HG03060 (cell line): ENCODE measurements around the gene FNDC3B.

Source experiments
- ATAC-seq: cut with Tn5 transposase; IDR thresholded peaks from one replicate; pipeline ENCODE4 v1.9.1; 2021; ENCODE audit warnings: low read depth, moderate number of reproducible peaks; ENCODE audit not compliant: unreplicated experiment

Gene FNDC3B

DNA sequence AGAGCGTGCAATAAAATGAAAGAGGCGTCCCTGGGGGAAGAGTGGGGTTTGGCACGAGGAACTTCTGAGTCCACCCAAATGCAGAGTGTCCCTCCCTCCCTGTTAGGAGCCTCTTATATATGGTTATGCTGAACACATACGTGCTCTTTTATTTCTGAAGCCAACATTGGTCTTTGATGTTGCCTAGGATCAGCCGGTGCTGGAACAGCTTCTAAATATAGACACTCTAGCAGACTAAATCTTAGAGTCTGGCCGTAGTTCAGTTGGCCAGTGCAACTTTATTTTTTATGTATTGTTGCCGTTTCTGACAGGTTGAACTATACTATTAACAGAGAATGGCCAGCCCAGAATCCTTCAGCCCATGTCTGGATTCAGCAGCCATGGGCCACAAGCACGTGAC is 280.2 kb downstream of the FNDC3B start:
- ATAC-seq, result no peak

DNA sequence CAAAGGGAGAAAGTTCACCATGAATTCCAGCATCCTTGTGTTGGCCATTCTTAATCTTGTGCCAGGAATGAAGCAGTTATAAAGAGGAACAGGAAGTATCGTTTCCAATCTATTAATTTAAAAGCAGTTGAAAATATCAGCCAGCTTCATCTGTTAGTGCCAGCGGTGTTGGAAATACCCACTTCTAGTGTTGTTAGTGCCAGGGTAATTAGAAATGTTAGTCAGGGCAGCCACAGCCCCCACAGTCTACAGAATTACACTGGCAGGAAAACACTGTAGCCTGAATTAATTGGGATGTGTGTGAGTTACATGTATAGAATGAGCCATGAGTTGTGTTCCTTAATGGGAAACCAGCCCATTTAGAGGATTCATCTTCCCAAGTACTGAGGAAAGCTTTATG is 281.1 kb downstream of the FNDC3B start:
- no peak for ATAC-seq

DNA sequence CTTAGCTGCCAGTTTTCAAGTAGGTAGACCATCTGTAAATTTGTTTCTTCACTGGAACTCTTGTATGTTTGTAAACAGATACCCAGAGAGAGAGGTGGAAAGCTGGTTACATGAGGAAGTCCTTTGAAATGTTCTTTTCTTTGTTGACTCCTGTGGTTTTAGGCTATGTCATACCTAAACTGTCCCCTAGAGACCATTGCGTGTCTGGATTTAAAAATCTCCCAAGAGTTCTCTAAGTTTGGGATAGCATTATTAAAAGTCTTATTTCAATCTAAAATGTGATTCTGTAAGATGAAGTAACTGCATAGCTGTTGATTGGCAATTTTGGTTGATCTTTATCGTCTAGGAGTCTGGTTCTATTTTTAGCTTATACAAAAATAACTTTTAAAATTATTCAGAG is 281.7 kb downstream of the FNDC3B start:
- no peak for ATAC-seq

DNA sequence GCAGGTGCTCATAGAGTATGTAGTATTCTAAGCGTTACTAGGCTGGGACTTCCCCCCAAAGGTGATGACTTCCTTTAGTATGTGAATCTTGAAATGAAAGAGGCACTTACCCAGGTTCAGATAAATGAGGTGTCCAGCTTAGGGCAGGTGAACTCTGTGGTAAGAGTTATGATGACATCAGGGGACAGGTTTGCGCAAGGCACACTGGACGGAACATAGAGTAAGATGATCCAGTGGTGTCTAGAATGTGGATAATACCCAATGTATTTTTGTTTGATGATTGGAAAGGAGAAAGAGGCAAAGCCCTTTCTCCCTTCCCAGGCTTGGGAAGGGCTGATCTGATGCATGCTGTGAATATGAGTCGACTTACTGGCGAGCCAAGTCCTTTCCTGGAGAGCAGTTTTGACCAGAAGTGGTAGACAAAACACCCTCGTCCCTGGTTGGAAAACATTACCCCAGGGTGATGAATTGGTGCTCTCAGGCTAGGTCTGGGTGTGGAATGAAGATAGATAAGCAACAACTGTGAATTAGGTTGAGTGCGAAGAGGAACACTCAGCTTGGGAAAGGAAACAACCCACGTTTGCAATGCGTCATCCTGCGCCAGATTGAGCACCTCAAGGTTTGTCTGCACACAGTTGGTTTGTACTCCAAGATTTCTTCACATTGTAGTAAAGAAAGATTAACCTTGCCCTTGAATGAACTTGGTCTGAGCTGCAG is 284.7 kb downstream of the FNDC3B start:
- ATAC-seq, result no peak

DNA sequence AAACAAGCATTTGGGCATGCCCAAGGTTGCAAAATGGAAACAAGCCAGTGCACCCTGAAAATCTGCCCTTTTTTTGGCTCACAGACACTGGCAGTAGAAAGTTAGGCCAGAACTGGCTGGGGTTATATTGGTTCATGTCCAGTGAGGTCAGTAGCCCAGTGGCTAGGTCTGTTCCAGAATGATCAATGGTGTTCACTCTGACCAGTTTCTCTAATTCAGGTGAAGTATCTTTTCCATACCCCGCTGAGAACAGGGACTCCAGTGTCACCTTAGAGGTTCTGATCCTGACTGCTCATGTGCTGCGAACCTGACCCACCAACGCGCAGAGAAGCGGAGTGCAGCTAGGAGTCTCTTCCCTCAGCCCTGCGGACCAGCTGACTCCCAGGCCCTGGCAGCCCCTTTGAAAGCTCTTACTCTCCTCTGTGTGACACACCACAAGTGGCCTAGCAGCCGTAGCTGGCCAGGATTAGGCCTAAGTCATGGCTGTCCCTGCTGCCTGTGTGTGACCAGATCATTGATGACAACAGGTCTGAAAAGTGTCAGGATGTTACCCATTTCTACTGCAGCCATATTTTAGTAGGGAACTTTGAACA is 285.3 kb downstream of the FNDC3B start:
- ATAC-seq, result no peak

DNA sequence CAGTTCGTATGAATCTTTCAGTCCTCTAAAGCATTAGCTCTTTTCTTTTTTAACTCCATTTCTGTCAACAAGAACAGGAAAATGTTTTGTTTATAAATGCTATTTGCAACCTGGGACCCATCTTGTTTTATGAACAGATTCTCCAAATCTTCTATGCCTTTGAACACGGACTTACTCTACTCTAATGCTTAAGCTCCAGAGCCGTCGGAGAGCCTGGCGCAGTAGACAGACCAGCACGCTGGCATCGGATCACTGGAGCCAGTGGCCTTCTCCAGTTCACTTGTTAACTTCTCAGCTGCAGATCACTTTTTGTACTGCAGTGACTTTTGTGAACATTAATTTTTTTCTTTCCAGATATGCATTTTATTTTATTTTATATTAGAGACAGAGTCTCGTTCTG is 286.1 kb downstream of the FNDC3B start:
- ATAC-seq, result no peak

DNA sequence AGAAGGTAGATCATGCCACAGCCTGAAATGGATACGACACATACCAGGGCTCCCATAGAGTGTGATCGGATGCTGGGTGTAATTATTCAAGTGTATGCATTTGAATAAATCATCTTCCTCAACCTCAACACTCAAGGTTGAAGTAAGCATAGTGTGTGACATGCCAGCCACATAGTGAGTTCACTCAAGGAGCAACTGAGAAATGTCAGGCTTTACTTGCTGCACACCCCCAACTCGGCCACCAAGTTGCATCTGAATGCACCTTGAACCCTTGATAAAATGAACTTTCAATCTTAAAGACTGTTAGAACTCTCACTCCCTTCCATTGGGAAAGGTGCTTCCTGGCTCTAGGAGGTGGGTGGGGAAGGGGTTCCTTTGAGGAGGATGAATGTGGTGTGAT is 287.6 kb downstream of the FNDC3B start:
- ATAC-seq, result no peak

DNA sequence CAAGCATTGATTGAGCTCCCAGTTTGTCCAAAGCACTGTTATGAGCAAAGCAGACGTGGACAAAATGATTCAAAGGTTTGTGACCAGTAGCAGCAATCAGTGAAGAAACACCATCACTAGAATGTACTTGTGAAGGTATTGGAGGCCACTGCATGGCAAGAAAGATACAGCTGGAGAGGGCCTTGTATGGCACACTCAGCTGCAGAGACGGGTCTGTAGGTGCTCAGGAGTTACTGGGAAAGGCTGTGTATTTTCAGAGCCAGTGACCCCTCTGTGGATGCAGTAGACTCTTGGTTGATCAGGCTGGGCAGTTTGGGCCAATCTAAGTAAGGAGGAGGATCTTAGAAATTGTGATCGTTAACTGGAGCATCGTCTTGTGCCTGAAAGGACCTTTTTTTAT is 288.9 kb downstream of the FNDC3B start:
- ATAC-seq, result no peak

DNA sequence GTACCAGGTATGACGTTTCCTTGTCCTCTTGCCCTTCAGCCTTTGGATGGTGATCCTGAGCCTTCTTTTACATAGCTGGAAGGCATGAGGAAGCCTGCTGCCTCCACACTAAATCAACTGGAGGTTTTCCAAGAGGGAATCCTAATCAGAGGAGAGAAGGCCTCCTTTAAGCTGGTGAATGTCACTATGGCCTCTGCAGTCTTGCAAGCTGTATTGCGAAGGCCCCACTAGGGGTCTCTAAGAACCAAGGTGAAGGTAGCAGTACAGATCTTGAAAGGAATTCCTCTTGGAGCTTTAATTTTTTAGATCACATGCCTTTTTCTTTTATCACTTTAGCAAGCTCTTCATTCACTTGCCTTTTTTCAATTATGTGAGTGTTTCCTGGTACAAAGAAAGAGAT is 289.7 kb downstream of the FNDC3B start:
- ATAC-seq, result no peak

DNA sequence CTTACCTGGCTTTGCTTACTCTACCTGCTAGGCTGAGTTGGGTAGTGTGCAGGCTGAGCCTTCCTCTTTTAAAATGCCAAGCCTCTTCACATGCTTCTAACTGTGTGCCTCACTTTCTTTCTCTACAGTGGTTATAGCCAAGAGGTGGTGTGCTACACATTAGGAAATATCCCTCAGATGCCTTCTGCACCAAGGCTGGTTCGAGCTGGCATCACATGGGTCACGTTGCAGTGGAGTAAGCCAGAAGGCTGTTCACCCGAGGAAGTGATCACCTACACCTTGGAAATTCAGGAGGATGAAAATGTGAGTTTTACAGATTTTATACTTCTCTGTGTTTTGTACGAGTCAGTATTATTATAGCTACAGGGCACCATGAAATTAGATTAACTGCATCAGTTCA is 291.0 kb downstream of the FNDC3B start:
- no peak for ATAC-seq

DNA sequence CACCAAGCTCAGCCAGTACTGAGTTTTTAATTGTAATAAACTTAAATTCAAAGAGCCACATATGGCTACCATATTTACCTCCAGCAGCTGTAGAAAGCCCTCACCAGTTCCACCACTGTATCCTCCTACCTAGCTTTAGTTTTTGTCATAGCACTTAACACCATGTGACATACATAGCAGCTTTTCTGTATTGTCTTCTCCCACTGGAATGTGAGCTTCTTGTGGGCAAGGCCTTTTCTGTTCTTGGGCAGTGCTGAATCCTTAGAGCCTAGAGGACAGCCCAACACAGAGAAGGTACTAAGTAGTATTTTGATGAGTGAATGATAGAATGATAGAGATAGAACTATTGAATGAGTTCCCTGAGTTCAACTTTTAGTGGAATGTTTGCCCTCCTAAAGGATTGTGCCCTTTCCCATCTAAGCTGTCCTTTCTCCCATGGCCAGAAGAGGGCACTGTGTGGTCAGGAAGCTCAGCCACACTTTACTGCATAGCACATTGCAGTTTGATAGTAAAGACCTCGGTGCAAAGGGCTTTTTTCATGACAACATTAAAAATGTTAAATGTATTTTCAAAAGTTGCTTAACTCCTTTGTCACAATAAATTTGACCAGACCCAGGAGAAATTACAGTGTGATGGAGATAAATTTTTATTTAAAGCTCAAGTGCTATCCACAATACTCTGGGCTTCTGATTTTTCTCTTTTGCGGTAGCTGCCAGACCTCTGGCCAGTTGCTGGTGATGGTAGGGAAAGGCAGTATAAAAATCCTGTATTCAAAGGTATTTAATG is 293.1 kb downstream of the FNDC3B start:
- peak; percentile 60 for ATAC-seq

DNA sequence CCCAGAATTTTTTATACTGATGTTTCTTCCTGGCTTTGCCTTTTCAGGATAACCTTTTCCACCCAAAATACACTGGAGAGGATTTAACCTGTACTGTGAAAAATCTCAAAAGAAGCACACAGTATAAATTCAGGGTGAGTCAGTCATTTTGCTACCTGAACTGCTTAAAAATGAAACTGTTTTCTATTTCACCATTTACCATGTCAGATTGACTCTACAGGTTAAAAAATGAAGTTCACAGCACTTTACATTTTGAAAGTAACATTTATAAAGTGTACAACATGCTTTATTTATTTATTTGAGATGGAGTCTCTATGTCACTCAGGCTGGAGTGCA is 293.6 kb downstream of the FNDC3B start:
- ATAC-seq, result no peak

DNA sequence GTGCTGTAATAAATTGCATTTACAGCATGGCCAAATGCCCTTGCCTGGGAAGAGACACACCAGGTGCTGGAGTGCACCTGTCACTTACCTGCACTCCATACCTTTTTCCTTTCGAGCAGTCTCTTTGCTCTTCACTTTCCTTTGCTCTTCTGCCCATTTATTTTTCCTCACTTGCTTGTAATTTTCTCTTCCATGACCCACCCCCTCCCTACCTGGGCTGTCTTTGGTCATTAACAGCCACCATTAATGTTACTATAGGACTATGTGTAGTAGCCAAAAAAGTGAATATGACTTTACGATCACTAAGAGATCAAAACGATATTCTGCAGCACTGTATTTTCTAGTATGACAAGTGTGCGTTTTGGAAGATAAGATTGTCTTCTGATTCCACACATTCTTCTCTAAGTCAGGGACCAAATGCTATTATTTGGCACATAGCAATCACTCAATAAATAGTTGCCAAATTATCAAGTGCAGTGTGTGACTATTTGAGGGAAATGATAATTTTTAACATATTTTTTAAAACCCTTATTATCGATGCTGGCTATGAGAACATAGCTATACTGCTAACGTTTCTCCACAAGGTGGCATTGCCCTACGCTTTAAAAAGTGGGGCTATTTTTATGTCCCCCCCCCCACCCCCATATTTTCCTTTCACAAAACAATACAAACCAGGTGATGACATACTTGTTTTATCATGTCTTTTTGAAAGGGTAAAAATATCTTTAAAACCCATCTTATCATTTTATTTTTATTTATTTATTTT is 294.5 kb downstream of the FNDC3B start:
- no peak for ATAC-seq

DNA sequence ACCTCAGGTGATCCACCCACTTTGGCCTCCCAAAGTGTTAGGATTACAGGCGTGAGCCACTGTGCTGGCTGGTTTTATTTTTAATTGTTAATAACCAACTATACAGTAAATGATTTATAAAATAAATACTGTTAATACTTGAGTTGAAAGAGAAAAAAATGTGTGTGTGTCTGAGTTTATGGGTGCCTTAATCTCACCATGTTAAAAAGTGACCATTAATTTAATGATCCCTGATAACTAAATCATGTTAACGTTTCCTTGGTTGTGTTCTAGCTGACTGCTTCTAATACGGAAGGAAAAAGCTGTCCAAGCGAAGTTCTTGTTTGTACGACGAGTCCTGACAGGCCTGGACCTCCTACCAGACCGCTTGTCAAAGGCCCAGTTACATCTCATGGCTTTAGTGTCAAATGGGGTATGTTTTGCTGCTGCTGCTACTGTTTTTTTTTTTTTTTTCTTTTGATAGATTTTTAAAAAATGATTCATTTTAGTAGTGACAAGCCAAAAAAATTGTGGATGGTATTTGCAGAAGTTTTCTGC is 295.4 kb downstream of the FNDC3B start:
- no peak for ATAC-seq

DNA sequence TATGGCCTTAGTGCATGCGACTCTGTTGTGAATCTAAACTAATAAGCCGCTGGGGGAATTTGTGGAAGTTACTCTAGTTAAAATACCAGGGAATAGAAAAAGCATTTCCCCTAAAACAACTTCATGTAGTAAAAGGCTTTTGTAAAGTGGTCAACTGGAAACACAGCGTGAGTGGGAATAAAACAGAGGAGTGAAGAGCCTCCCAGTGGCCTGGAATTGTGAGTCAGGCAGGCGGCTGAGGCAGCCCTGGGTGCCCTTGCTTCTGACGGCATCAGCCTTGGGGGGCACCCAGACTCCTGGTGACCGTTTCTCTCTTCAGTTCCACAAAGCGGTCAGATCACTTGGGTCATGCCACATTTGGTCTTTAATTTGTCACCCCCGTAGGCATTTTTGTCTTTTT is 300.5 kb downstream of the FNDC3B start:
- ATAC-seq, result no peak

DNA sequence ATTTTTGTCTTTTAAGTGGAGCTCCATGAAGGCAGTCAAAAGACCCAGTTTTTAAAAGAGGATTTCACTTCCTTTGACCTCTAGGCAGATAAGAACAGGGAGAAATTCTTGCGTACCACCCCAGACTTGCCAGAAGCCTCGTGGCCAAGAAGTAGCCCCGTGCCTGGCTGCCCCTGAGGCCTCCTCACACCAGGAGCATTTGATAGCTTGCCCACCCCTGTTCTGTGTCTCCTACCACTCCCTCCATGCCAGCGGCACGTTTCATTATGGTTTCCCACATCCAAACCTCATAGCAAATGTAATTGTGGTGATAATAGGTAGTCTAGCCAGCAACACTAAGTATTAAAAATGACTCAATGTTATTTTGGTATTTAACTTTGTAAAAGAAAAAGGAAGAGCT is 301.2 kb downstream of the FNDC3B start:
- no peak for ATAC-seq

DNA sequence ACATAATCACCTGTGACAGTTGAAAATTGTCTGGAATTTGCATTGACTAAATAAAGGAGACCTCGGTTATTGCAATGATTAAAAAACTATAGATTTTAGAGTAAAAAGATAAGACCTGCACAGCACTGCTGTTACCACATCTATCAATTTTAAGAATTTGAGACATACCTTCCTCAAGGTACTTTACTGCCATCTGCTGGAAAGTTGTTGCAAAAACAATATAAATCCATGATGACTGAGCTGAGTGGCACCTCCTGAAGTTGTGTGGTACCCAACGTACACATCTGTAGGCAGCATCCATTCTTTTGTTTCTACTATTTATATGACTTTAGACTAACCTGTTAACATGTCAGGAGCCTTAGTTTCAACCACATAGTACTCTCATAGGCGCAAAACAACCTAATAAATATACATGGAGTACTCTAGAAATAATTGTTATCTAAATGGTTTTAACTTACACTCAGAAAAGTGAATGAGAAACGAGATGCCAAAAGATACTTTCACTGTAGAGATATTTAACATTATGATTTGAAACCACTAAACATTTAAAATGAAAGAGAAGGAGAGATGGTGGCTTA is 302.2 kb downstream of the FNDC3B start:
- no peak for ATAC-seq

DNA sequence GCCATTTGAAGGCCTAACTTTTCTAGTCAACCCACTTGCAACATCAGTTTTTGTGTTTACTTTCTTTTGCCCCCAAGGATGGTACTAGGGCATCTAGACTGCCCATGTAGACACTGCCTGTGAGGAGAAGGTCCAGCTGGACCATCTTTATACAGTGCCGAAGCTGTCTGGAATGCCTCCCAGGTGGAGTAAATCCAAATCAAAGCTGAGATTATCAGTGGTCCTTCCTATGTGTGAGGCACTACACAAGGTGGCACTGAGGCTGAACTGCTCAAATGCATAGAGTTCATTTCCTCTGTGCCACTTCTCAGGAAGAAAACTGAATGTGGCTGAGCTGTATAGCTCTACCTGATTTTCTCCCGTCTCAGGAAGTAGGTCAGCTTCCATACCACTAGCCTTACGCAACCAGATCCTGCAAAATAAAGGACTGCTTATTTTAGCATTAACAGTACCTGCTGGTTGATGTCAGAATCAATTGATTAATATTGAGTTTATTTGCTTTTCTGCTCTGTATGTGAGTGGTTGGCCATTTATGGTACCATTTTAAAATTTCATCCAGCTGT is 302.8 kb downstream of the FNDC3B start:
- no peak for ATAC-seq

DNA sequence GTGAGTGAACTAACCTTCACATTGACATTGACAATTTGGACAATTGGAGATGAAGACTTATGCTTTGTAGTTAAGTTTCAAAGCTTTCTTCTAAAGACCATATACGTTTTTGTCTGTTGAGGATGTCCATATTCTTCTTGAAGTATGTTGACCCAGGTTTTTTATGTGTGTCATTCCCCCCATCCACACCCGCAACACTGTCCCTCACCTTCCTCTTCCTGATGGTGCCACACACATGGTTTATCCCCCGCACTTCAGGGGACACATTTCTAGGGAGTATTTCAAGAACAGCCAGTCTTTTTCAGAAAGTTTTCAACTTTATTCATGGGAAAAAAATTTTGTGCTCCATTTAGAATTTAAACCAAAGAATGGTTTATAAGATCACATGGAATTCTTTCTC is 303.7 kb downstream of the FNDC3B start:
- ATAC-seq, result no peak

DNA sequence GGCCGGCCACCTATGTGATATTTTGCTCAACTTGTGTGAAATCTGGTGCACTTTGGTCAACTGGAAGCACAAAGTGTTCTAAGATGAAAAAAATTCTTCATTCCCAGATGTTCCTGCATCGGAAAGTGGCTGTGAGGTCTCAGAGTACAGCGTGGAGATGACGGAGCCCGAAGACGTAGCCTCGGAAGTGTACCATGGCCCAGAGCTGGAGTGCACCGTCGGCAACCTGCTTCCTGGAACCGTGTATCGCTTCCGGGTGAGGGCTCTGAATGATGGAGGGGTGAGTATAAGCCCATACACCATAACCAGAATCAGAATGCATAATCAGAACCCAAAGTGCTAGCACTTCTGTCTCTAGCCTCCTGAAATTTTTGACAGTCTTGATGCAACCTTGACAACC is 304.6 kb downstream of the FNDC3B start:
- no peak for ATAC-seq
